ENCODE measurements around the gene PRSS56.

The PRSS56 gene

DNA sequence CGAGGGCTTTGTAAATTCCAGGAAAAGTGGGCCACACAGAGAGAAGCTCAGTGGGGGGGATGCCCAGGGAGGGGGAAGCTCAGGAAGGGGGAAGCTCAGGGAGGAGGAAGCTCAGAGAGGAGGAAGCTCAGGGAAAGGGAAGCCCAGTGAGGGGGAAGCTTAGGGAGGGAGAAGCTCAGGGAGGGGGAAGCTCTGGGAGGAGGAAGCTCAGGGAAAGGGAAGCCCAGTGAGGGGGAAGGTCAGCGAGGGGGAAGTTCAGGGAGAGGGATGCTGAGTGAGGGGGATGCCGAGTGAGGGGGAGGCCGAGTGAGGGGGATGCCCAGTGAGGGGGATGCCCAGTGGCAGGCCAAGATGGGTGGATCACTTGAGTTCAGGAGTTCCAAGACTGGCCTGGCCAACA, 18.5 kb downstream of the PRSS56 start:
- H3K9me3 ChIP-seq (replicated peaks in 1 of 11) = peaks cover 0 to 12% (median 9%) of the 10 kb centered on the region in 11 experiments; a peak in 18 of 22 replicates
- no peak for TF ChIP-seq Cebpa-rat (IDR thresholded peaks at IDR 0.05)
- H3K4me1 ChIP-seq = peaks cover 24 to 54% (median 41%) of the 10 kb centered on the region in 10 experiments
- peak overlapping the region; percentile 37 to 84 (median 64); a peak in 18 of 22 replicates for H3K4me2 ChIP-seq
- no peak overlapping the region for H3K9ac ChIP-seq
- peak overlapping the region in 5 of 11 experiments; percentile 23 to 43 (median 32); a peak in 3 of 22 replicates for H3K27ac ChIP-seq
- no peak overlapping the region for H3K4me3 ChIP-seq
- H3K27me3 ChIP-seq = no peaks in the 10 kb centered on the region
- peaks cover 0 to 29% (median 16%) of the 10 kb centered on the region in 11 experiments; a peak in 13 of 22 replicates for H4K20me1 ChIP-seq
- H3K36me3 ChIP-seq = peaks cover 0 to 11% (median 3%) of the 10 kb centered on the region in 11 experiments; a peak in 11 of 22 replicates

DNA sequence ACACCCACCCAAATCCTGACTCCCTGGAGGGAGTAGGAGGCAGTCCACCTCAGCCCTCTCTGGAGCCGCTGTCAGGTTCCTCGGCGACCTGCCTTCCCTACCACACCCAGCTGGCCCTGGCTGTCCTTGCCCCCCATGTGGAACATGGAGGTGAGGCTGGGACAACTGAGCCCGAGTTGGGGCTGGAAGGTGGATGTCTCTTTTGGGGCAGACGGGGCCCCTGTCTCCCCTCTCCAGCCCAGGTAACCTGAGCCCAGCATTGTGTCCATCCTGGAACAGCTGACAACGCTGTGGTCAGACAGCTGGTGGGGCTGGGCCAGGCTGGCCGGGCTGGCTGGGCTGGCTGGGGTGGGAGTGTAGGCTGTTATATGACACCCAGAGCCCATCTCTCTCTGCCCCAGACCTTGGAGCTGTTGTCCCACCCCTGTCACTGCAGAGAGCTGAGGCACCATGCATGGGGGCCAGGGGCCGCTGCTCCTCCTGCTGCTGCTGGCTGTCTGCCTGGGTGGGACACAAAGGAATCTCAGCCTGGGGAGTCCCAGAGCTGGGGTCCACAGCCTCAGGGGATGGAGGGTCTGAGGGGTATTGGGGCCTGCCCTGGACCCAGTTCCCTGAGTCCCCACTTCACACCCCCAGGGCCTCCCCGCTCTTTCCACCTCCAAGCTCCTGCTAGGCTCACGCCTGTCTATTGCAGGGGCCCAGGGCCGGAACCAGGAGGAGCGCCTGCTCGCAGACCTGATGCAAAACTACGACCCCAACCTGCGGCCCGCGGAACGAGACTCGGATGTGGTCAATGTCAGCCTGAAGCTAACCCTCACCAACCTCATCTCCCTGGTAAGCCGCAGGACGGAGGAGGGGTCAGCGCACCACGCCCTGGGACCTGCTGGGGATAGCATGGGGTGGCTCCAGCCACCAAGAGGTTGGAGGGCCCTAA, 19.4 kb downstream of the PRSS56 start, which contains the start of gene CHRNG:
CHRNG (plus strand) TSS at position 395 of the 934 bp plus-strand sequence; CDS start at position 451, 56 bp downstream.
- H4K20me1 ChIP-seq = peaks cover 3 to 38% (median 22%) of the 10 kb centered on the region in 11 experiments; a peak in 18 of 22 replicates
- TF ChIP-seq Cebpa-rat (IDR thresholded peaks at IDR 0.05) = no peak
- H3K36me3 ChIP-seq = peaks cover 4 to 20% (median 12%) of the 10 kb centered on the region in 11 experiments; a peak in 17 of 22 replicates
- peak within 1 kb of the TSS in 5 of 11 experiments; percentile 23 to 43 (median 32); a peak in 7 of 22 replicates for H3K27ac ChIP-seq
- H3K9ac ChIP-seq = peak within 1 kb of the TSS in 1 of 11 experiments; percentile 11; a peak in 1 of 22 replicates
- peak within 1 kb of the TSS; percentile 37 to 84 (median 64); a peak in 20 of 22 replicates for H3K4me2 ChIP-seq
- H3K27me3 ChIP-seq = no peaks in the 10 kb centered on the region
- H3K9me3 ChIP-seq (replicated peaks in 1 of 11) = peaks cover 0 to 12% (median 9%) of the 10 kb centered on the region in 11 experiments; a peak in 18 of 22 replicates
- no peak within 1 kb of the TSS for H3K4me3 ChIP-seq
- peaks cover 24 to 54% (median 36%) of the 10 kb centered on the region in 10 experiments; a peak in 19 of 20 replicates for H3K4me1 ChIP-seq

DNA sequence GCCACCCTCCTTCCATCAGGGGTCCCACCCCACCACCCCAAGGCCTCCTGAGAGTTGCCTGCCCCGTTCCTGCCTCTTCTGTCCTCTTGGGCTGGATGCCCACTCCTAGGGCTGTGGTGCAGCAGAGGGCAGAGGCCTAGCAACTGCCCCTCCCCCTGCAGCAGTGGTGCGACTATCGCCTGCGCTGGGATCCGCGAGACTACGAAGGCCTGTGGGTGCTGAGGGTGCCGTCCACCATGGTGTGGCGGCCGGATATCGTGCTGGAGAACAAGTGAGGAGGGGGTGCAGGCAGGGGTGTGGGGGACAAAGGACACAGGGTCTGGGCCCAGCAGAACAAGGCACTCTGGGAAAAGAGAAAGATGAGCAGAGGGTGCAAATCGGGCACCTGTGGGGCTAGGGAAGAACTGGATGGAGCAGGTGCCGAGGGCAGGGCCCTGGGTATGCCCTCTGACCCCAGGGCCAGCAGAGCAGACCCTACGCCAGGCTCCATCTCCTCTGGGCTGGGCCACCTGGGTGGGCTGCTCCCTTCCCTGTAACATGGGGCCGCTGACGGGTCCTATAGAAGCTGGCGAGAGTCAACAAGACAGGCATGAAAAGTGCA, 20.4 kb downstream of the PRSS56 start:
- Histone ChIP-seq H3K4me1 (peaks cover 21 to 59% (median 34%) of the 10 kb centered on the region in 10 experiments), H4K20me1 (peaks cover 8 to 48% (median 32%) of the 10 kb centered on the region in 11 experiments; a peak in 20 of 22 replicates), H3K4me2 (peak overlapping the region in 2 of 11 experiments; percentile 83; a peak in 5 of 22 replicates), H3K27ac (no peak overlapping the region), H3K27me3 (no peaks in the 10 kb centered on the region), H3K9ac (no peak overlapping the region), H3K9me3 (replicated peaks in 1 of 11) (peaks cover 0 to 11% (median 9%) of the 10 kb centered on the region in 11 experiments; a peak in 18 of 22 replicates), H3K4me3 (no peak overlapping the region), H3K36me3 (peaks cover 4 to 29% (median 17%) of the 10 kb centered on the region in 11 experiments; a peak in 18 of 22 replicates)
- TF ChIP-seq Cebpa-rat (IDR thresholded peaks at IDR 0.05) = no peak

- peaks cover 4 to 37% (median 18%) of the 10 kb centered on the region in 11 experiments; a peak in 18 of 22 replicates for H3K36me3 ChIP-seq
- no peak overlapping the region for H3K4me3 ChIP-seq
- H3K9ac ChIP-seq = no peak overlapping the region
- H4K20me1 ChIP-seq = peaks cover 13 to 55% (median 40%) of the 10 kb centered on the region in 11 experiments; a peak in 20 of 22 replicates
- peak overlapping the region; percentile 15 to 83 (median 37); a peak in 19 of 22 replicates for H3K4me2 ChIP-seq
- peaks cover 29 to 67% (median 43%) of the 10 kb centered on the region in 10 experiments for H3K4me1 ChIP-seq
- H3K9me3 ChIP-seq (replicated peaks in 1 of 11) = peaks cover 0 to 4% (median 3%) of the 10 kb centered on the region in 11 experiments; a peak in 18 of 22 replicates
- TF ChIP-seq Cebpa-rat (IDR thresholded peaks at IDR 0.05) = no peak
- peak overlapping the region in 1 of 11 experiments; percentile 16; a peak in 2 of 22 replicates for H3K27ac ChIP-seq
- no peaks in the 10 kb centered on the region for H3K27me3 ChIP-seq
Observed at GRCh38 chr2:232541195-232541960, 21.2 kb downstream of the PRSS56 start.

DNA sequence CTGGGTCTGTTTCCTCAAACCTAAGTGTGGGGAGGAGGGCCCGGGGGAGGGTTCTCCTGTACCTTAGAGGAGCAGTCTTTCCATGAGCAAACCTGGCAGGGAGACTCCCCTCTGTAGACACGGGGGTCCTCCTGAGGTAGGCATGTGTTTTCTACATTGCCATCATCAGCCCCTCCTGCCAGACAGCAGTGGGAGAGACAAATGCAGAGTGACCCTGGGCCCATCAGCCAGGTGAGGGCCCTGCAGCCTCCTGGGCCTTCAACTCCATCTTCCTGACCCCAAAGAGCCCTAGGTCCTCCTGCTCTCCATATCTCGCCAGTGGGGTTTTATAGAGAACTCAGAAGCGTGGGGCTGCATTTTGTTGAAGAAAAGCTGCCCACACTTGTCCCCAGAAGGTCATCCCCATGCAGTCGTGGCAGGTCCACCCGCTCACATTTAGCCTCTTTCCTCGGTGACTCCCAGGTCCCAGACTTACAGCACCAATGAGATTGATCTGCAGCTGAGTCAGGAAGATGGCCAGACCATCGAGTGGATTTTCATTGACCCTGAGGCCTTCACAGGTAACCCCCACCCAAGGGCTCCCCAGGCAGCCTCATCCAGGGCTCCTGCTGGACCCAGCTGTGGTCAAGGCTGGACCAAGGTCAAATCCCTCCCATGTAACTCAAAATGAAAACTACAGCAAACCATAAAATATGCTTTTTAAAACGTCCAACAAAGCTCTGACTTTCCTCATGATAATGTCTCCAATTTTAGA, 21.9 kb downstream of the PRSS56 start:
- Histone ChIP-seq H3K4me3 (no peak overlapping the region), H3K36me3 (peaks cover 9 to 45% (median 25%) of the 10 kb centered on the region in 11 experiments; a peak in 21 of 22 replicates), H3K9ac (no peak overlapping the region), H3K27ac (no peak overlapping the region), H4K20me1 (peaks cover 13 to 62% (median 43%) of the 10 kb centered on the region in 11 experiments; a peak in 20 of 22 replicates), H3K4me1 (peaks cover 34 to 72% (median 50%) of the 10 kb centered on the region in 10 experiments), H3K9me3 (replicated peaks in 1 of 11) (peaks cover 0 to 5% (median 0%) of the 10 kb centered on the region in 11 experiments; a peak in 2 of 22 replicates), H3K4me2 (peak overlapping the region in 8 of 11 experiments; percentile 15 to 83 (median 48); a peak in 12 of 22 replicates), H3K27me3 (no peaks in the 10 kb centered on the region)
- no peak for TF ChIP-seq Cebpa-rat (IDR thresholded peaks at IDR 0.05)

GRCh38 chr2:232542715-232543467, 22.7 kb downstream of the PRSS56 start:
- Histone ChIP-seq H3K27me3 (no peaks in the 10 kb centered on the region), H4K20me1 (peaks cover 13 to 65% (median 44%) of the 10 kb centered on the region in 11 experiments; a peak in 20 of 22 replicates), H3K4me2 (no peak overlapping the region), H3K4me3 (no peak overlapping the region), H3K9ac (no peak overlapping the region), H3K9me3 (replicated peaks in 1 of 11) (peaks cover 0 to 12% (median 4%) of the 10 kb centered on the region in 11 experiments; a peak in 12 of 22 replicates), H3K4me1 (peaks cover 34 to 72% (median 57%) of the 10 kb centered on the region in 10 experiments), H3K36me3 (peaks cover 11 to 52% (median 32%) of the 10 kb centered on the region in 11 experiments; a peak in 21 of 22 replicates), H3K27ac (no peak overlapping the region)
- TF ChIP-seq Cebpa-rat (IDR thresholded peaks at IDR 0.05) = no peak

DNA sequence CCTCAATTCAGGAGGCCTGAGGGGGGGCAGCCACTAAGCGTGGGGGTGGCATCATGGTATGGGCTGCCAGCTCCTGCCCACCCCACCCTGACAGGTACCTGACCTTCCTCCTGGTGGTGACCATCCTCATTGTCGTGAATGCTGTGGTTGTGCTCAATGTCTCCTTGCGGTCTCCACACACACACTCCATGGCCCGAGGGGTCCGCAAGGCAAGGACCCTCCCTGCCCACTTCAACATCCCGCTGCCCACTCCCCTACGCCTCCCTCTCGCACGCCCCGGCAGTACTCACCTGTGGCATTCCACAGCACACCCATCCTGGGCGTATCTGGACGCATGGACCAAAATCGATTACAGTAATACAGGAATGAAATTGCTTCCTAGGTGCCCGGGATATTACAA, 23.3 kb downstream of the PRSS56 start:
- Histone ChIP-seq H4K20me1 (peaks cover 13 to 65% (median 44%) of the 10 kb centered on the region in 11 experiments; a peak in 20 of 22 replicates), H3K9me3 (replicated peaks in 1 of 11) (peaks cover 2 to 18% (median 10%) of the 10 kb centered on the region in 11 experiments; a peak in 21 of 22 replicates), H3K27ac (no peak overlapping the region), H3K27me3 (no peaks in the 10 kb centered on the region), H3K9ac (no peak overlapping the region), H3K4me1 (peaks cover 34 to 72% (median 58%) of the 10 kb centered on the region in 10 experiments), H3K4me2 (no peak overlapping the region), H3K36me3 (peaks cover 11 to 58% (median 38%) of the 10 kb centered on the region in 11 experiments; a peak in 21 of 22 replicates), H3K4me3 (no peak overlapping the region)
- TF ChIP-seq Cebpa-rat (IDR thresholded peaks at IDR 0.05) = no peak

All from BLaER1 treated with 17β-estradiol and CSF1 and Interleukin-3, amounts not matched to agents 10 nM and 100 nM (cell line).